Measurements from ENCODE around the gene DIP2B.

DIP2B gene

DNA sequence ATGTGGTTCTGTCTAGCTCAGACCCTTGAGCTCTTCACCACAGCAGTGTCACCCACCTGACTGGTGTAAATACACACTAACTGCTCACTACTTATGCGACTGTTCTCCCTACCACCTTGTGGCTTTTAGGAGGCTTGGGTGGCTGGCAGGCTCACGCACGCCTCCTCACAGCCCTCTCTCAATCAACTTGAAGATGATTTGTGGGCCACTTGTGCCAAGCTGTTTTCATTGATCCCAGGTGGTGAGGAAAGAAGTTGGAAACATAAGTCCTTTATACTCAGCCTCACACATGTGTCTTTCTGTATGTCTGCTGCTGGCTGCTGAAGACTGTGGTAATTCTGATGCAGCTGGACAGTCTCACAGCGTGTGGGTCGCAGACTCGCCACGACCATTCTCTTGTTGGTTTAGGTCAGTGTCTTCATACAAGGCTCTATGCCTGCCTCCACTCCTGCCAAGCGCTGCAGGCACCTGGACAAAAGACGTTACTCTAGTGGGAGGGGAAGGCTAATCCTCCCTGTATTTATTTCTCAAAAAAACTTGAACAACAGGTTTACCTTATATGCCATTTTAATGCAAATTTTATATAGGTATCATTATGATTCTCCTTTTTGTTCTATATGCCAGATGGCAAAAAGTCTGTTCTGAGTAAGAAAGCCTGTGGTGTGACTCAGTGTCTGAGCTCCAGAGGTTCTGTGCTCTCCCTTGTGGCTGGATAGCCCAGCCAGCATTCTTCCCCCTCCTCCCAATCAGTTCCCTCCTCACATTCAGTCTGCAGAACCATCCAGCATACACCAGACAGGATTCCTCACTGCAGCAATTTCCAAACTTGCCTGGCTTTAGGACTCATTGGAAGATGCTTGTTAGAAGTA lies 115.6 kb downstream of the DIP2B start:
- peak overlapping the region; percentile 4; the same call in 1 of the 2 replicates for H3K27ac ChIP-seq
- DNase-seq (ENCODE audit: low read depth, low spot score): no peak
- no peak overlapping the region for H3K4me3 ChIP-seq
- H3K9me3 ChIP-seq (ENCODE audit: low read depth, low read length): no peaks in the 10 kb centered on the region
- no peak for TF ChIP-seq FOXP2 (optimal IDR thresholded peaks at IDR 0.05; ENCODE audit: control extremely low read depth, extremely low read length, insufficient read depth)
- no peak overlapping the region for H3K9ac ChIP-seq (ENCODE audit: insufficient read length)
- no peaks in the 10 kb centered on the region for H3K36me3 ChIP-seq (ENCODE audit: insufficient read depth, low read length)

DNA sequence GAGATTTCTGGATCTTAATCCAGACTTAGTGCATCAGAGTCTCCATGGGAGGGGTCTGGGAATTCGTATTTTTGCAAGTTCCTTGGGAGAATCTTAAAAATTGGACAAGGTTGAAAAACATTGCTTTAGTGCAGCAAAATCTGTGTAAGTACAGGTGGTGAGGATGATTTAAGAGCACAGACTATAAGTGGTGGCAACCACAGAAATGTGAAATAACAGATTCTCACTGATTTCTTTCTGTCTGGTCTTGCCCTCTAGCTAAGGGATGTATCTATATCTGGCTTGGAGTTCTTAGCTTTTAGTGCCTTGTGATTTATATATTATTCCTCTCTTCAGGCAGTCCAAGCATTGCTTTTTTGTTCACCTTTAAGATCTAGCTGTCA lies 116.2 kb downstream of the DIP2B start:
- no peak for DNase-seq (ENCODE audit: low read depth, low spot score)
- Histone ChIP-seq H3K9me3 (ENCODE audit: low read depth, low read length) (no peaks in the 10 kb centered on the region), H3K27ac (peak overlapping the region; percentile 4; the same call in 1 of the 2 replicates)

DNA sequence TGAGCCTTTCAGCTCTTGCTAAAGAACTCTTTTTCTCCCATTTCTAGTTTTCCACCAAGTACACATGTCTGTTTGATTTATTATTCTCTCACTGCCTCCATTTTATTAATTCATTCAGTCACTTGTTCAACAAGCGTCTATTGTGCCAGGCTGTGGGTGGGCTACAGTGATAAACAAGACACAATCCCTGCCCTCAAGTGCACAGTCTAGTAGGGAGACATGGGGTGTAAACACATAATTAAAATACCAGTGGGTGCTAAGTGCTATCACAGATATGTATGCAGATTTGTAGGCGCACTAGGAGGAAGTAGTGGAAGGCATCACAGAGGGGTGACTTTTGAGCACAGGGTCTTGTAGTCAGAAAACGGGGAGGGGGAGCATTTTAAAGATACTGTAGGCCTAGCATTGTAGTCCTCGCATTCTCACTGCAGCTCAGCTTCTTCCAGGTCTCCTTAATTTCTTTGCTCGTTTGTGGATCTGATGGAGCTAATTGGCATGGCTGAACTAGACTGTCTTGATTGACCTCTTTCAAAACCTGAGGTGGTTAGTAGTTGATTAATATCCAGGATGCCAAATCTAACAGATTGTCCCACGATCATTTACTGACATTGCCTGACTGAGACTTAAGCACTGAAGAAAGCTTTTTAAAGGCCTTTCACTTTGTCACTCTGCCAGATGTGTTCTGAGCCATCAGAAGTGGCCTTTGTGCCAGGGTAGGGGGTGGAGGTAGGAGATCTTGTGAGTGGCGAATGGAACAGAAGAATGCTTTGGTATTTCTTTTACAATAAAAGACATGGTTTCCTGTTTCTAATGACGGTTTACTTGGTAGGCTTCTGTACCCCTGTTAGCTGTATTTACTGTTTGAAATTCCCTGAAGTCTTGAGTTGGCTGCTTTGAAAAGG lies 116.9 kb downstream of the DIP2B start:
- Histone ChIP-seq H3K9ac (ENCODE audit: insufficient read length) (peak overlapping the region; percentile 30), H3K4me3 (peak overlapping the region; percentile 52), H3K36me3 (ENCODE audit: insufficient read depth, low read length) (no peaks in the 10 kb centered on the region), H3K9me3 (ENCODE audit: low read depth, low read length) (no peaks in the 10 kb centered on the region), H3K27ac (peak overlapping the region; percentile 78)
- DNase-seq (ENCODE audit: low read depth, low spot score): no peak
- TF ChIP-seq POLR2AphosphoS5 (IDR thresholded peaks at IDR 0.05; ENCODE audit: borderline replicate concordance, low read depth, low read length) (no peak), EZH2 (IDR thresholded peaks at IDR 0.05) (no peak), FOXP2 (optimal IDR thresholded peaks at IDR 0.05; ENCODE audit: control extremely low read depth, extremely low read length, insufficient read depth) (no peak)

More for the DNA sequence above, 116.2 kb downstream of the DIP2B start:
- TF ChIP-seq EZH2 (IDR thresholded peaks at IDR 0.05) (no peak), POLR2AphosphoS5 (IDR thresholded peaks at IDR 0.05; ENCODE audit: borderline replicate concordance, low read depth, low read length) (no peak), FOXP2 (optimal IDR thresholded peaks at IDR 0.05; ENCODE audit: control extremely low read depth, extremely low read length, insufficient read depth) (no peak)
- Histone ChIP-seq H3K9ac (ENCODE audit: insufficient read length) (no peak overlapping the region), H3K36me3 (ENCODE audit: insufficient read depth, low read length) (no peaks in the 10 kb centered on the region), H3K4me3 (no peak overlapping the region)

DNA sequence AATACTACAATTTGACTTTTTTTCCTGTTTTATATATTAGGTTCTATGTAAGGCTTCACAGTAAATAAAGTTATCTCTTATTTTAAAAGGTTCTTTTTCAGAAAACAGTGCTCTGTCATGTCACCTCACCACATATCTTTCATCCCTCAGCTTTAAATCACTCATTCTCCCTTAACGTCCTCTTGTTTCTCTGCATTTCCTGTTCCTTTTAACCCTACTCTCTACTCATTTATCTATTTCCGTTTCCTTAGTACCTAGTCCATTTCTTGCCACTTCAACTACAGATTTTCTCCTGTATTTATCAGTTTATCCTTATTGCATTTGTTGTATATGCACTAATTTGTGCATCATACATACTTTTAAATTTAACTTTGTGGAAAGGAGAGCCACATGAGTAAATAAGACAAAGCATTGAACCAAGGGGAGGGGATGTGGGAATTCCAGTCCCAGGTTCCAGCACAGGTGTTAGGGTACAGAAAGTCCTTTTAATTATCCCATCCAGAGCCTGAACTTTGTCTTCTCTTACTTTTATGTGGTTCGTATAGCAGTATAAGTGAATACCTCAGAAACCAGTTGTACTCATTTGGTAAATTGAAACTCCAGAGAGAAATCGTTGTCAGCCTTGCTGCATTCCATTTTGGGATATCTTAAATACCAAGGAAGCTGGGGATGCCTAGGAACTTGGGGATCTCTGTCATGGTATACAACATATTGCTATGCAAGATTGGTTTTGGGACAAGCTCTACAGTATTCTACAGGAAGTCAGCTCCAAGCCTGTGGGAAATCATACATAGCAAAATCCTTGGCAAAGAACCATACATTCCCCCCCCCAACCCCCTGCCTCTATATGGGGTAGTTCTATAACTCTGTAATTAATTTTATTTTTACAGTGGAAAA lies 120.5 kb downstream of the DIP2B start:
- peak overlapping the region; percentile 4 for H3K9ac ChIP-seq (ENCODE audit: insufficient read length)
- TF ChIP-seq EZH2 (IDR thresholded peaks at IDR 0.05): no peak
- TF ChIP-seq POLR2AphosphoS5 (IDR thresholded peaks at IDR 0.05; ENCODE audit: borderline replicate concordance, low read depth, low read length): no peak; the same call in 1 of the 2 replicates
- peak overlapping the region; percentile 96 for H3K27ac ChIP-seq
- peak overlapping the region; percentile 77 for H3K4me3 ChIP-seq
- DNase-seq (ENCODE audit: low read depth, low spot score): peak; percentile 70
- H3K36me3 ChIP-seq (ENCODE audit: insufficient read depth, low read length): no peaks in the 10 kb centered on the region
- H3K9me3 ChIP-seq (ENCODE audit: low read depth, low read length): no peaks in the 10 kb centered on the region

DNA sequence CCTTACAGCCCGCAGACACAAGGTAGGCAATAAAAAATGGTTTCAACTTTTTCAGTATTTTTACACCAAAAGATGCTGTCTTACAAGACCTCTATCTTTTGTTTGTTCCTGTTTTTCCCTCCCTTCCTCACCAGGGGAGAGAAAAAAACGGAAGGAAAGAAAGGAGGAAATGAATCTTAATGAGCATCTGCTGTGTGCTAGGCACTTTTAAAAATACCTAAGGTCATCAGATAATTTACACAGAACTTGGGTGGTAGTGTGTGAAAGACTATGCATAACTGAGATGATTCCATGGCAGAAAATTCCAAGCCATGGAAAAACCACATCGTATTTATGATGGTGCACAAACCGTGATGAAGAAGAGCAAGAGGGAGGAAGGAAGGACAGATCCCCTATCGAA lies 121.2 kb downstream of the DIP2B start:
- no peaks in the 10 kb centered on the region for H3K9me3 ChIP-seq (ENCODE audit: low read depth, low read length)
- peak overlapping the region; percentile 25 for H3K9ac ChIP-seq (ENCODE audit: insufficient read length)
- peak overlapping the region; percentile 77 for H3K4me3 ChIP-seq
- H3K27ac ChIP-seq: peak overlapping the region; percentile 96
- H3K36me3 ChIP-seq (ENCODE audit: insufficient read depth, low read length): no peaks in the 10 kb centered on the region; the same call in 1 of the 2 replicates
- peak; percentile 85 for DNase-seq (ENCODE audit: low read depth, low spot score)
- TF ChIP-seq EZH2 (IDR thresholded peaks at IDR 0.05) (no peak), POLR2AphosphoS5 (IDR thresholded peaks at IDR 0.05; ENCODE audit: borderline replicate concordance, low read depth, low read length) (no peak), FOXP2 (optimal IDR thresholded peaks at IDR 0.05; ENCODE audit: control extremely low read depth, extremely low read length, insufficient read depth) (no peak)

DNA sequence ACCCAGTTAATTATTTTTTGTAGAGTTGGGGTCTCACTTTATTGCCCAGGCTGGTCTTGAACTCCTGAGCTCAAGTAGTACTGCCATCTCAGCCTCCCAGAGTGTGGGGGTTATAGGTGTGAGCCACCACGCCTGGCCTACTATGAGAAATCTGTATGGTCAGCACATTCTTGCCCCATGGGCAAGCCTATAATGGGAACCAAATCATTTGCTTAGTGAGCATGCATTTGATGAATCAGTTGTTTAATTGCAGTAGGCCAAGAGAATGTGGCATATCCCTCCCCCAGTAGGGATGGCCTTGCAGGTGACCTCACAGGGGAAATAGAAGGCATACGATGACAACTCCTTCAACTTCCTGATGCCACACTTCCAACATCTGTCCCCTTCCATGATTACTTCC lies 122.7 kb downstream of the DIP2B start:
- Histone ChIP-seq H3K36me3 (ENCODE audit: insufficient read depth, low read length) (no peaks in the 10 kb centered on the region; the same call in 1 of the 2 replicates), H3K27ac (peak overlapping the region; percentile 96; the same call in 1 of the 2 replicates)

DNA sequence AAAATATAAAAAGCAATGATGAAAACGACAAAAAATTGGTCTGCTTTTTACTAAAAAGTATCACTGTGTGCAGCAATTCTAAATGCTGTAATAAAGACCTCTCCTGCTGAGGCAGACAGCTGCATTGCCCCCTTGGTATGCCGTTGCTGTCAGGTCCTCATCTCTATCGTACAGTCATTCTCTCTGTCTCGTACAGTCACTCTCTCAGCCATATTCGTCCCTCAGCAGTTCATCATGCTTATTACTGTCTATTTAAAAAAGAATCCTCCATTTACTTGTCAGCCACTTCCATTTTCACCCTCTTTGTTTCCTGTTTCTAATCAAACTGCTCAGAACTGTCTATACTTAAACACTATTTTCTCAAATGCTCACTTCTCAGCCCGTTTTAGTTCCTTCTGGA lies 123.6 kb downstream of the DIP2B start:
- DNase-seq (ENCODE audit: low read depth, low spot score): no peak

More for the DNA sequence above, 122.7 kb downstream of the DIP2B start:
- H3K4me3 ChIP-seq: no peak overlapping the region
- no peak for TF ChIP-seq FOXP2 (optimal IDR thresholded peaks at IDR 0.05; ENCODE audit: control extremely low read depth, extremely low read length, insufficient read depth)
- no peak for TF ChIP-seq EZH2 (IDR thresholded peaks at IDR 0.05)
- no peak for TF ChIP-seq POLR2AphosphoS5 (IDR thresholded peaks at IDR 0.05; ENCODE audit: borderline replicate concordance, low read depth, low read length)
- no peaks in the 10 kb centered on the region for H3K9me3 ChIP-seq (ENCODE audit: low read depth, low read length)
- no peak overlapping the region for H3K9ac ChIP-seq (ENCODE audit: insufficient read length)
- DNase-seq (ENCODE audit: low read depth, low spot score): no peak

More for the DNA sequence above, 123.6 kb downstream of the DIP2B start:
- no peaks in the 10 kb centered on the region for H3K9me3 ChIP-seq (ENCODE audit: low read depth, low read length)
- no peak overlapping the region for H3K4me3 ChIP-seq
- TF ChIP-seq FOXP2 (optimal IDR thresholded peaks at IDR 0.05; ENCODE audit: control extremely low read depth, extremely low read length, insufficient read depth) (no peak), POLR2AphosphoS5 (IDR thresholded peaks at IDR 0.05; ENCODE audit: borderline replicate concordance, low read depth, low read length) (no peak), EZH2 (IDR thresholded peaks at IDR 0.05) (no peak)
- H3K36me3 ChIP-seq (ENCODE audit: insufficient read depth, low read length): no peaks in the 10 kb centered on the region; the same call in 1 of the 2 replicates
- no peak overlapping the region for H3K27ac ChIP-seq
- no peak overlapping the region for H3K9ac ChIP-seq (ENCODE audit: insufficient read length)
